Measurements from ENCODE around the gene SDK2. TPM values are rescaled to one million over a fixed set of nuclear protein-coding genes. Genes with fewer than 3 reads are reported as not detected.

SDK2 gene
- total RNA-seq, 1 donor from 2014 or later, result 0.96 TPM

DNA sequence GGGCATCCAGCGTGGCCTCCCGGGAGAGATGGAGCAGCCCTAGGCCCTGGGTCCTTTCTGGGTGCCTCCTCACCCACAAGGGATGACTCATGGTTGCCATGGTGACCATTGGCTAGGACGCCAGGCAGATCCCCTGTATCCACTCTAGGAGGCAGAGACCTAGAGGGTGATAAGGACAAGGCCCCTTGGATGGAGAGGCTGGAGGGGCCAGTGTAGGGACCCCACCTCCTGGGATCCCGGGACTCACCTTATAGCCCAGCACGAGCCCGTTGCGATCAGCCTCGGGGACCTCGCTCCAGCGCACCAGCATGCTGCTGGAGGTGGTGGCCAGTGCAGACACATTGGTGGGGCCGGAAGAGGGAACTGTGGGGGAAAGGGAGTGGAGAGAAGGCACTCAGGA is 250.3 kb downstream of the SDK2 start:
- DNase-seq (ENCODE audit: low spot score), result peak; percentile 14

DNA sequence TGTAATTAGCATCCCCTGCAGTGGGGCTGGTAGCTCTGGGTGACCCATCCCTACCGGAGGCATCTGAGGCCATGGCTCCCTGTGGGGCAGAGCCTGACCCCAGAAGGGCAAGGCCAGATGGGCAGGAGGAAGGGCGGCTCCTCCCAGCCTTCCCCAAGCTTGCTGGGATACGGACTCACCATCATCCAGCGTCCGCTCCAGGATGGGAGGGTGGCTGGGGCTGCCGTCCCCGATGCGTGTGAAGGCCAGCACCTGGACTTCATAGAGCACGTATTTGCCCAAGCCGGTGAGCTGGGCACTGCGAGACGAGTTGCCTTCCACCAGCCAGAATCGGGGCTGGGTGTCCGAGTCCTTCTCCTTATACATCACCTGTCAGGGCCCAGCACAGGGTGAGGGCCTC is 250.9 kb downstream of the SDK2 start:
- DNase-seq (ENCODE audit: low spot score), result no peak

GRCh38 chr17:73391331-73392265 is 252.6 kb downstream of the SDK2 start:
- DNase-seq (ENCODE audit: low spot score), result no peak

GRCh38 chr17:73390851-73391250 is 253.4 kb downstream of the SDK2 start:
- DNase-seq (ENCODE audit: low spot score), result no peak

- no peak for DNase-seq (ENCODE audit: low spot score)
Measured at GRCh38 chr17:73390221-73390620, 254.0 kb downstream of the SDK2 start.

DNA sequence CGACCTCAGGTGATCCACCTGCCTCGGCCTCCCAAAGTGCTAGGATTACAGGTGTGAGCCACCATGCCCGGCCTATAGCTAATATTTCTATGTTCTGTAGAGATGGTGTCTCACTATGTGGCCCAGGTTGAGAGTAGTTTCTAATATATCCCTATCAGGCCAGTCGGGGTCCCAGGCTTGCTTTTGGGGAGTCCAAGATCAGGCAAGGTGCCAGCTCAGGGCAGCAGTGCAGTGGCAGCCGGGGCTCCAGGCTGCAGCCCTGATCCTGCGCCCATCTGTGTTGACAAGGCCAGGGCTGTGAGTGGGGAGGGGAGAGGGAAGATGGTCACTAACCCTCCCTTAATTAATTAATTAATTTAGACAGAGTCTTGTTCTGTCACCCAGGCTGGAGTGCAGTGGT is 254.8 kb downstream of the SDK2 start:
- DNase-seq (ENCODE audit: low spot score), result no peak

GRCh38 chr17:73388578-73388905 is 255.7 kb downstream of the SDK2 start:
- DNase-seq (ENCODE audit: low spot score), result no peak

DNA sequence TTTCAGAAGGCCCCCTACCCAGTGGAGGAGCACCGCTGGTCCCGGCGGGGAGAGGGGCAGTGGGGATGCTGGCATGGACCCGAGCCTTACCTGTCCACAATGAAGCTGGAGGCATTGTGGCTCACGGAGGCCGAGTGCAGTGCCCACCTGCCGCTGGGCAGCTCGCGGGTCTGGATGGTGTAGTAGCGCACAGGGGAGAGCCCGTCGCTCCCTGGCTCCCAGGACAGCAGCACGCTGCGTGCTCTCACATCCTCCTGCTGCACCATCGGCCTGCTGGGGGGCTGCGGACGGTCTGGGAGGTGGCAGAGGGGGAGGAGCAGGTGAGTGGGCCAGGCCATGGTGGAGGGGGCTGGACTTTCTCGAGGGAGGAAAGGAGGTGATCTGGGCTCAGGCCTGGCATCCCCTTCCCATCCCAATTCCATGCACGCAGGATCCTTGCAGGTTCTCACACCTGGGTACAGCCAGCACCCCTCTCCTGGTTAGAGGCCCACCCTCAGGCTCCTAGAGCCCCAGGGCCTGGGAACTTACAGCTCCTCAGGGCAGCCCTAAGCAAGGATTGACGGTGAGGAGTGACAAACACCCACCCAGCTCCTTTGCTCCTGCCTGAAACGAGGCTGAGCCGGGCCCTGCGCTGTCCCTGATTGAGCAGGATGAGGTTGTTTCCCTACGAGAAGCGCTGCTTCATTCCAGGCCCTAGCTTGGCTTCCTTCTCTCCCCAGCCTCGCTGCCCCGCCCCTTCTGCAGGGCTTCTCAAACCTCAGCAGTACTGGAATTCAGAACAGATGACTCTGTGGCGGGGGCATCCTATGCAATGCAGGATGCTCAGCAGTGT is 256.3 kb downstream of the SDK2 start:
- DNase-seq (ENCODE audit: low spot score), result peak; percentile 20

- no peak for DNase-seq (ENCODE audit: low spot score)
Measured at GRCh38 chr17:73386561-73386960, 257.7 kb downstream of the SDK2 start.

DNA sequence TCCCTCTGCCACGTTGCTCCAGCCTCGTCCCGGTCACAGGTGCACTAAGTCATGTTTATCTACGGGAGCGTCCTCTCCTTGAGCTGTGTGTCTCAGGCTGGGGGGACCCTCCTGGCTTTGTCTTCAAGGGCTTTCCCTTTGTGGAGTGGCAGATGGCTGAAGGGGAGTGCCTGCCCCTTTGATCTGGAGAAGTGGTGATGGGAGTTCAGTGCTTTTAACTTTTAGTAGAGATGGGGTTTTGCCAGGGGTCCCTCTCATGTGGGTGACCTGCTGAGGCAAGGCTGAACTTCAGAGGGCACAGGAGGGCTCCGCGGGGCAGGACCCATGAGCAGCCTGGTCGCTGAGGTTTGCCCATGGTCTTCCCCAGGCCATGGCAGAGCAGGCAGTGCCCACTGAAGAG is 259.3 kb downstream of the SDK2 start:
- no peak for DNase-seq (ENCODE audit: low spot score)

DNA sequence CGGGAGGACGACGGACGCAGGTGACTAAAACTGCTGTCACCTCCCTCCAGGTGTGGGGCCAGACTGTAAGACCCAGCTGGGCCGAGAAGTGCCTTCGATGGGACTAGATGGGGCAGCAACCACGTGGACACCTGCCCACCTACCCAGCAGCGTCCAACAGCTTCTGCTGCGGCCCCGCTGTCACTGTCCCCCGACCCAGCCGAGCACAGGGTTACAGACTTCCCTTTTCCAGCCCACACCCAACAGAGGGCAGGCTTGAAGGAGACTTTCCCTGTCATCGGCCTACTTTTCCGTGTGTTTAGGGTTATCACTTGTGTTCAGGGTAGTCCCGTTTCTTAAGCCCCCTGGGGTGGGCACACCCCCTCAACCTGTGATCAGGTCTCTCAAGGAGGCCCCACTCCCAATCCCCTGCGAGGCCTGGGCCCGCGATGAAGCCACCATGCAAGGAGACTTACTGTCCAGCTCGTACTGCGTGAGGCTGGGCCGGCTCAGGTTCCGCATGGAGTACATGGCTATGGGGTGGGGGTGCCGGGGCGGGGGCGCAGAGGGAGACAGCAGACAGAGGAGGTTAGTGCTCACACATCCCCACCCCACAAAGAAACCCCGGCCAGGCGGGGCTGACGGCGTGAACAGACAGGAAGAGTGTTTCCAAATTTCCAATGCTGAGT is 263.7 kb downstream of the SDK2 start:
- no peak for DNase-seq (ENCODE audit: low spot score)

- DNase-seq (ENCODE audit: low spot score), result no peak
Measured at GRCh38 chr17:73379826-73380225, 264.4 kb downstream of the SDK2 start.

DNA sequence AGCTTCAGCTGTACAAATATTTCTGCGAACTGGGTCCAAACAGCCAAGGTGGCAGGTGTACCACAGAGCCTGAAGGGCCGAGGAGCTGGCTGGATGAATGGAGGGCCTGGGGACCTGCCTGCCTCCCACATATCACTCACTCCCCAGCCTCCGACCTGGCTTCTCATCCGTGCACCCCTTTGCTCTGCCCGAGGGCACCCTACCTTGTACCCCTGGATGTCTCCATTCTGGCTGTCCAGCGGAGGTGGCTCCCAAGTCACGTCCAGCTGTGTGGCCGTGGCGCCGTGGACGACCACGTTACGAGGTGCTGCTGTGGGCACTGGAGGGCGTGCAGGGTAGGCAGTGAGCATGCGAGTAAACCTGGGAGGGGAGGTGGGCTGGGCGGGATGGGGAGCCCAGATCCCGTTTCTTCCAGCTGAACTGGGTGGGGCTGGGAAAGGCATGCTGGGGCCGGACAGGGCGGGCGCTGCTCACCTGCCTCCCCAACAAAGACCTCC is 265.2 kb downstream of the SDK2 start:
- DNase-seq (ENCODE audit: low spot score), result no peak

DNA sequence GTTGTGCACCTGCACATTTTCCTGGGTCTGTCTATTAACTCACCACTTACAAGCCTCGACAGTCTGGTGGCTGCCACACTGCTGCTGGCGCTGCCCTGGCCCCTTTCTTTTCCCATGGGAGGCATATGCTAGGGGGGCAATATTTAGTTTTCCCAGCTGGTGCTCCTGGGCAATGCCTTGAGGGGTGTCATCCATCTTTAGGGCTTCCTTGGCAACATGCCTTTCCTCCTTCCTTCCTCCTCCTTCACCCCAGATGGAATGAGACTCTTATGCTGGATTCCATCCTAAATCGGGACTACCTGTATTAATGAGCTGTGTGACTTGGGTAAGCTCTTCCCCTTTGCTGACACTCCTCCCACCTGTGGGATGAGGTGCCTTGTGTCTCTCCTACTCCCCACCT is 267.6 kb downstream of the SDK2 start:
- no peak for DNase-seq (ENCODE audit: low spot score)

DNA sequence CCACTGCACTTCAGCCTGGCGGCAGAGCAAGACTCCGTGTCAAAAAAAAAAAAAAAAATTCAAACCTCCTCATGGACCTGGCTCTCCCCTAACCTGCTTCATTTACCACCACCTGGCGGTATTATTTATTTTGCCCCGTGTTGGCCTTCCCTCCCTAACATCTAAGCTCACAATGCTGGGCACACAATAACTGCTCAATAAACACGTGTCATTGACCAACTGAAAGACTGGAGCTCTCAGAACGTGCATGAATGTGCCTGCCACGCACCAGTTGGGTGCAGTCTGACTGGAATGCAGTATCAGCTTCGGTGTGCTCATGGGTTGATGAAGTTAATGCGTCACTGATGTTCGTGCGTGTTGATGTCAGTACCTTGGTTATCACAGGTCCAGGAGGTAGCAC is 268.1 kb downstream of the SDK2 start:
- DNase-seq (ENCODE audit: low spot score), result no peak

DNA sequence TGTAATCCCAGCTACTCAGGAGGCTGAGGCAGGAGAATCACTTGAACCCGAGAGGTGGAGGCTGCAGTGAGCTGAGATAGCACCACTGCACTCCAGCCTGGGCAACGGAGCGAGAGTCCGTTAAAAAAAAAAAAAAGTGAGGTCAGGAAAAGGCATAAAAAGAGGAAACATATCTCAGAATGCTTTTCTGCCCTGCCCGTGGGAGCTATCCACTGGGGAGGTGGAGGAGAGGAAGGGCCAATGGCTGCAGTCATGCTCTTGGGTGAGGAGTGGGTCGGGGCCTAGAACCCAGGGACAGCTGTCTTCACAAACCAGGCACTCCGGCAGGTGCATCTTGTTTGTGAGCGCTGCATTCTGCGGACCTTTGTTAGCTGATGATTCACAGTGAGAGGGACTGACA is 272.4 kb downstream of the SDK2 start:
- no peak for DNase-seq (ENCODE audit: low spot score)

- DNase-seq (ENCODE audit: low spot score), result peak; percentile 18
Measured at GRCh38 chr17:73371285-73371684, 273.0 kb downstream of the SDK2 start.

- peak; percentile 77 for DNase-seq (ENCODE audit: low spot score)
Measured at GRCh38 chr17:73369817-73370490, 274.3 kb downstream of the SDK2 start.

- peak; percentile 79 for DNase-seq (ENCODE audit: low spot score)
Measured at GRCh38 chr17:73369111-73369521, 275.1 kb downstream of the SDK2 start.

DNA sequence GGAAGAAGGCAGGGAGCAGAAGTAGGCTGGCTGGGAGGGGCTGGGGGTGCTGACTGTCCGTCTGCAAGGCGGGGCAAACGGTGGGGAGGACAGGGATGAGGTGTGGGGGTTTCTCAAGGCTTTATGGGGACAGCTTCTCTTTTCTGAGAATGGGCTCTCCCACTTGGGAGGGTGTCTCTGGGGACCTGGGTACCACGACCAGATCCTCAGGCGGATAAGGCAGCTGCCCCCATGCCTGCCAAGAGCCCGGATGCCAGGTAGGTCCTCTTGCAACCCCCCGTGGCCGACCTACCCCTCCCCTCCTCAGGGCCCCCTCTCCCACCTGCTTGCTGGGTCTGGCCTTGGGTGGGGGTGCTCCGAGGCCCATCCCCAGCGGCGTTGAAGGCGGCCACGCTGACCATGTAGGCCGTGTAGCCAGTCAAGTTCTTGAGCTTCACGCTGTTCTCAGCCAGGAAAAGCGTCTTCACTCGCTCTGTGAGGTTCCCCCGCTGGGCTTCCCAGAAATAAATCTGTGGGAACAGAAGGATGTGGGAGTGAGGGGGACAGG is 276.1 kb downstream of the SDK2 start:
- no peak for DNase-seq (ENCODE audit: low spot score)

Data from umbilical cord (tissue), 2 donors.